ENCODE data around the gene NALCN.

GRCh38 chr13:101111894-101112293 lies 304.4 kb downstream of the NALCN start:
- TF ChIP-seq, protein P1, sequence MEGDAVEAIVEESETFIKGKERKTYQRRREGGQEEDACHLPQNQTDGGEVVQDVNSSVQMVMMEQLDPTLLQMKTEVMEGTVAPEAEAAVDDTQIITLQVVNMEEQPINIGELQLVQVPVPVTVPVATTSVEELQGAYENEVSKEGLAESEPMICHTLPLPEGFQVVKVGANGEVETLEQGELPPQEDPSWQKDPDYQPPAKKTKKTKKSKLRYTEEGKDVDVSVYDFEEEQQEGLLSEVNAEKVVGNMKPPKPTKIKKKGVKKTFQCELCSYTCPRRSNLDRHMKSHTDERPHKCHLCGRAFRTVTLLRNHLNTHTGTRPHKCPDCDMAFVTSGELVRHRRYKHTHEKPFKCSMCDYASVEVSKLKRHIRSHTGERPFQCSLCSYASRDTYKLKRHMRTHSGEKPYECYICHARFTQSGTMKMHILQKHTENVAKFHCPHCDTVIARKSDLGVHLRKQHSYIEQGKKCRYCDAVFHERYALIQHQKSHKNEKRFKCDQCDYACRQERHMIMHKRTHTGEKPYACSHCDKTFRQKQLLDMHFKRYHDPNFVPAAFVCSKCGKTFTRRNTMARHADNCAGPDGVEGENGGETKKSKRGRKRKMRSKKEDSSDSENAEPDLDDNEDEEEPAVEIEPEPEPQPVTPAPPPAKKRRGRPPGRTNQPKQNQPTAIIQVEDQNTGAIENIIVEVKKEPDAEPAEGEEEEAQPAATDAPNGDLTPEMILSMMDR (IDR thresholded peaks at IDR 0.05), result no peak
- no peak for TF ChIP-seq POLR2A (IDR thresholded peaks at IDR 0.05)

All from prostate gland (tissue), 2 donors.